GM12878 (cell line): ENCODE results near the gene BRD2.

Experiments
- ATF7 ChIP-seq: fragments of 450-650 bp; IDR thresholded peaks from 2 replicates; pipeline ENCODE4 v1.6.1; 2016; ENCODE audit warnings: low read depth, mild to moderate bottlenecking
- CBX5 ChIP-seq: sonication (generic); IDR thresholded peaks from 2 replicates; pipeline ENCODE4 v1.6.1; 2016; ENCODE audit warnings: low read depth, moderate library complexity, mild to moderate bottlenecking, inconsistent platforms
- CHD1 ChIP-seq: IDR thresholded peaks from 2 replicates; pipeline ENCODE4 v1.6.1; 2012; ENCODE audit warnings: low read depth, low read length, improper control_type of control experiment
- CTCF ChIP-seq, 3 experiments: IDR thresholded peaks in 2 of 3; conservative IDR thresholded peaks in 1 of 3; 2 replicates each; pipeline ENCODE4 v1.5.1; 2011; ENCODE audit warnings: low read depth in 3 of 3, low read length in 3 of 3, mild to moderate bottlenecking in 3 of 3, control low read depth in 2 of 3, moderate library complexity in 2 of 3, inconsistent platforms in 1 of 3, mixed read lengths in 1 of 3; ENCODE audit not compliant: control insufficient read depth in 2 of 3, insufficient read depth in 1 of 3; ENCODE audit errors: extremely low read depth in 1 of 3
- DPF2 ChIP-seq: fragments of 450-650 bp; IDR thresholded peaks from 2 replicates; pipeline ENCODE4 v1.6.1; 2017; ENCODE audit warnings: mild to moderate bottlenecking
- EGR1 ChIP-seq, 2 experiments: IDR thresholded peaks; 1 replicate in 1 of 2; 2 replicates in 1 of 2; pipeline ENCODE4 v1.6.1; 2011 to 2012; ENCODE audit warnings: low read depth in 2 of 2, low read length in 2 of 2, borderline replicate concordance in 1 of 2, mild to moderate bottlenecking in 1 of 2, moderate library complexity in 1 of 2
- IKZF2 ChIP-seq, 2 experiments: fragments of 450-650 bp; IDR thresholded peaks; 2 replicates each; pipeline ENCODE4 v1.6.1; 2017; ENCODE audit warnings: mild to moderate bottlenecking in 2 of 2, moderate library complexity in 2 of 2
- MEF2A ChIP-seq: IDR thresholded peaks from 2 replicates; pipeline ENCODE4 v1.6.1; 2011; ENCODE audit warnings: low read depth, mild to moderate bottlenecking, low read length, moderate library complexity; ENCODE audit not compliant: insufficient read depth
- NR2C2 ChIP-seq: IDR thresholded peaks from 2 replicates; pipeline ENCODE4 v1.6.1; 2011; ENCODE audit warnings: borderline replicate concordance, low read depth; ENCODE audit not compliant: control insufficient read depth, insufficient read length
- POLR2A ChIP-seq: IDR thresholded peaks from 2 replicates; pipeline ENCODE4 v1.6.1; 2011; ENCODE audit warnings: low read depth, mild to moderate bottlenecking, low read length
- POLR2AphosphoS5 ChIP-seq: IDR thresholded peaks from 2 replicates; pipeline ENCODE4 v1.6.1; 2011; ENCODE audit warnings: mild to moderate bottlenecking, low read length, inconsistent platforms
- YBX1 ChIP-seq: fragments of 450-650 bp; IDR thresholded peaks from 2 replicates; pipeline ENCODE4 v1.6.1; 2016; ENCODE audit warnings: antibody characterized with exemption

- TF ChIP-seq POLR2A (peak; percentile 89), EGR1 (IDR thresholded peaks at IDR 0.05; ENCODE audit: borderline replicate concordance in 1 of 2, low read depth in 2 of 2, low read length in 2 of 2) (0 out of 3 replicates have a peak, but pooled peaks of 1 of the 2 experiments have one; percentile 31), CTCF (IDR thresholded peaks at IDR 0.05 in 2 of 3, conservative IDR thresholded peaks at IDR 0.05 in 1 of 3; ENCODE audit: control insufficient read depth in 2 of 3, extremely low read depth in 1 of 3, insufficient read depth in 1 of 3, low read depth in 3 of 3, low read length in 3 of 3) (no peak), MEF2A (peak; percentile 71; the same call in 1 of the 2 replicates), DPF2 (peak; percentile 98), POLR2AphosphoS5 (peak; percentile 84), CBX5 (peak; percentile 62; the same call in 1 of the 2 replicates), CHD1 (no peak), NR2C2 (no peak), ATF7 (peak; percentile 67), YBX1 (no peak), IKZF2 (IDR thresholded peaks at IDR 0.05) (peak; percentile 97)
Observed at GRCh38 chr6:32943864-32944649, 24.3 kb upstream of the BRD2 start.
